Immature natural killer cell (primary cell): Measurements from ENCODE around the gene LRP1. TPM values are rescaled to one million over a fixed set of nuclear protein-coding genes. Genes with fewer than 3 reads are reported as not detected.
A peak's percentile ranks its signal among the peaks of the same experiment; 100 is the strongest.

Source experiments
- DNase-seq, 3 donors: peaks; one replicate each; pipeline ENCODE4 v3.0.0; 2022; ENCODE audit warnings: mixed read lengths in 1 of 3
- H3K27ac Mint-ChIP-seq, 6 donors: one replicate each; pipeline ENCODE4 v1.8.0; 2020; ENCODE audit warnings: mixed read lengths in 6 of 6, mild to moderate bottlenecking in 5 of 6, inconsistent platforms in 4 of 6, moderate library complexity in 3 of 6
- H3K27me3 Mint-ChIP-seq, 3 donors: one replicate each; pipeline ENCODE4 v1.8.0; 2020 to 2021; ENCODE audit warnings: low read depth in 3 of 3, mild to moderate bottlenecking in 3 of 3, mixed read lengths in 3 of 3, moderate library complexity in 3 of 3, inconsistent platforms in 1 of 3
- H3K36me3 Mint-ChIP-seq, 3 donors: one replicate each; pipeline ENCODE4 v1.8.0; 2020; ENCODE audit warnings: mixed read lengths in 3 of 3, inconsistent platforms in 2 of 3, mild to moderate bottlenecking in 2 of 3
- H3K4me1 Mint-ChIP-seq, 2 donors: one replicate each; pipeline ENCODE4 v1.8.0; 2020; ENCODE audit warnings: inconsistent platforms in 2 of 2, mild to moderate bottlenecking in 2 of 2, mixed read lengths in 2 of 2, moderate library complexity in 1 of 2
- H3K4me3 Mint-ChIP-seq, 5 donors: one replicate each; pipeline ENCODE4 v1.8.0; 2020; ENCODE audit warnings: mild to moderate bottlenecking in 5 of 5, mixed read lengths in 5 of 5, inconsistent platforms in 3 of 5, moderate library complexity in 3 of 5
- H3K9me3 Mint-ChIP-seq, 6 donors: one replicate each; pipeline ENCODE4 v1.8.0; 2020; ENCODE audit warnings: mild to moderate bottlenecking in 6 of 6, mixed read lengths in 6 of 6, inconsistent platforms in 4 of 6, moderate library complexity in 3 of 6
- polyA plus RNA-seq, 3 donors: library from polyadenylated mRNA; unstranded; fragments of 300-500 nt; fragmentation: Illumina TruSeq; gene quantifications; one replicate each; pipeline ENCODE4 v1.2.3, GENCODE V29; 2021

Gene LRP1
- polyA plus RNA-seq, 3 donors from 2014 or later, result 0.08 to 0.22 TPM; not detected in 1

DNA sequence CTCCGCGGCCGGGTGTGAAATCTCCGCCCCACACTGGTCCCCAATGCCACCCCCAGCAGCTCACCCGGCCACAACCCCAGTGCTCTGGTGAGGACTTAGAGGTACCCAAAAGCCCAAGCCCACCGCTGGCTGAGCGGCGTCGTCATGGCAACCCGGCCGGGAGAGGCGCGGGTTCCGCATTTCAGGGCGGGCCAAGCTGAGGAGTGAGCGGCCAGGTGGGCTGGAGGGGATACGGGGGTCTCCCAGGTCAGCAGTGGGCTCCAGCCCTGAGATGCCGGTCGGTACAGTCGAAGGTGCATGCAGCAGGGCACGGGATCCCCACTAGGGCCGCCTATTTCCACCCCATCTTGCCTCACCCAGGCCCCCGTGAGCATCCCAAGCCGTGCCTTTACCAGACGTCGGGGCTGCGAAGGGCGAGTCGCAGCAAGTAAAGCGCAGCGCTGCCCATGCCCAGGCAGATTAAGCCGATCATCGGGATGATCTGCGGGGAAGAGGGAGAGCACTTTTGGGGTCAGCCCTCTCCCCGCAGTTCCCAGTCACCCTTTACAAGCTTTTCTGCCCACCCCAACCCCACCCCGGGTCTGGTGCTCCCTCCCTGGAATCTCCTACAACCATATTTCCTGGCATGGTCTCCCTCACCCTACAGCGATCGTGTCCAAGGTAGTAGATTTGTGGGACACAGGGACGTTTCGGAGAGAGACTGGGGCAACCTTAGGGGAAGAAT is 108.1 kb downstream of the LRP1 start:
- Mint-ChIP-seq H3K4me3 (peak overlapping the region in 1 of 5 donors; percentile 27), H3K36me3 (peaks cover 16 to 30% (median 17%) of the 10 kb centered on the region in 3 donors), H3K27me3 (peaks cover 27 to 32% (median 28%) of the 10 kb centered on the region in 3 donors), H3K9me3 (no peaks in the 10 kb centered on the region), H3K27ac (no peak overlapping the region), H3K4me1 (peaks cover 42 to 45% of the 10 kb centered on the region in 2 donors)
- DNase-seq, result no peak

DNA sequence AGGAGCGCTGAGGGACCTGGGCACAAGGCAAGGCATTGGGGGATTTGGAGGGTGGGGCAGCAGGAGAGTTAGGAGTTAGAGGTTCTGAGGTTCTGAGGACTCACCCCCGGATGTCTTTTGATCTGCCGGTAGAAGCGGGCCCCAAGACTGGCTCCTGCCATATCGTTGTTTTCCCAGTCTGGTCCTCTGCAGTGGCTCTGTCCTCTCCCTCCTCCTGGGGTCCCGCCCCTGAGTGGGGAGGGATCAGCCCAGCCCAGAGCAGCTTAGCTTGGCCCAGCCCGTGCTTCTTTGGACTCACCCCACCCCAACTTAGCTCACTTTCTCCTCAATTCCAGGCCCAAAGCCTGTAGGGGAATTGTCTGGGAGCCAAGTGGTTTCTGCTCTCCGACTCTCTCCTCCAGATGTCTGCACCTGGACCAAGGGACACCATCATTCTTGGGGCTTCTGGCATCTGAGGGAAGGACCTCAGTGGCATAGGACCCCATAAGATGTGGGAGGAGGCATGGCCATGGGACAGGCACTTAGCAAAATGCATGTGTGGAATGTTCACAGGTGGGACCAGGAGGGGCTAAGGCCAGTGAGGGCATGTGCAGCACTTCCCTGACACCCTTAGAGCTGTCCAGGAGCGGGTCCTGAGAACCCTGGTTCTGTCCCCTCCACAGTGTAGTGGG is 108.8 kb downstream of the LRP1 start:
- no peak for DNase-seq
- peaks cover 47 to 52% of the 10 kb centered on the region in 2 donors for H3K4me1 Mint-ChIP-seq
- H3K4me3 Mint-ChIP-seq, result peak overlapping the region in 4 of 5 donors; percentile 27 to 71 (median 64)
- peaks cover 16 to 25% (median 17%) of the 10 kb centered on the region in 3 donors for H3K36me3 Mint-ChIP-seq
- H3K27me3 Mint-ChIP-seq, result peaks cover 31 to 34% (median 32%) of the 10 kb centered on the region in 3 donors
- H3K9me3 Mint-ChIP-seq, result no peaks in the 10 kb centered on the region
- H3K27ac Mint-ChIP-seq, result no peak overlapping the region

DNA sequence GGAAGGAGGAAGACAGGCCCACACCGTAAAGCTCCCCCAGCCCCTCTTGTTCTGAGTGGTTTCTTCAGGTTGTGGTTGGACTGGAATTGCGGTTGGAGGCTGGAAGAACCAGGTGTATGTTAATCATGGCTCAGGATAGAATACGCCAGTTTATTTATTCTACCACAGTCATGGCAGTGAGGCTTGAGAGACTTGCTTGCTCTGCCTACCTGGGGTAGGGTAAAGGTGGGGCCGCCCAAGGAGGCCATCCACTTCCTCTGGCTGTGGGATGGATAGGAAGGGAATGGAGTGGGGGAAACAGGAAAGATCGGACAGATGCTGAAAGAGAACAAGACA is 109.3 kb downstream of the LRP1 start:
- Mint-ChIP-seq H3K4me1 (peaks cover 49 to 56% of the 10 kb centered on the region in 2 donors), H3K4me3 (peak overlapping the region; percentile 40 to 72 (median 68)), H3K36me3 (peaks cover 16 to 21% (median 17%) of the 10 kb centered on the region in 3 donors), H3K27me3 (peaks cover 31 to 37% (median 36%) of the 10 kb centered on the region in 3 donors), H3K27ac (peak overlapping the region in 1 of 6 donors; percentile 67), H3K9me3 (no peaks in the 10 kb centered on the region)
- no peak for DNase-seq

DNA sequence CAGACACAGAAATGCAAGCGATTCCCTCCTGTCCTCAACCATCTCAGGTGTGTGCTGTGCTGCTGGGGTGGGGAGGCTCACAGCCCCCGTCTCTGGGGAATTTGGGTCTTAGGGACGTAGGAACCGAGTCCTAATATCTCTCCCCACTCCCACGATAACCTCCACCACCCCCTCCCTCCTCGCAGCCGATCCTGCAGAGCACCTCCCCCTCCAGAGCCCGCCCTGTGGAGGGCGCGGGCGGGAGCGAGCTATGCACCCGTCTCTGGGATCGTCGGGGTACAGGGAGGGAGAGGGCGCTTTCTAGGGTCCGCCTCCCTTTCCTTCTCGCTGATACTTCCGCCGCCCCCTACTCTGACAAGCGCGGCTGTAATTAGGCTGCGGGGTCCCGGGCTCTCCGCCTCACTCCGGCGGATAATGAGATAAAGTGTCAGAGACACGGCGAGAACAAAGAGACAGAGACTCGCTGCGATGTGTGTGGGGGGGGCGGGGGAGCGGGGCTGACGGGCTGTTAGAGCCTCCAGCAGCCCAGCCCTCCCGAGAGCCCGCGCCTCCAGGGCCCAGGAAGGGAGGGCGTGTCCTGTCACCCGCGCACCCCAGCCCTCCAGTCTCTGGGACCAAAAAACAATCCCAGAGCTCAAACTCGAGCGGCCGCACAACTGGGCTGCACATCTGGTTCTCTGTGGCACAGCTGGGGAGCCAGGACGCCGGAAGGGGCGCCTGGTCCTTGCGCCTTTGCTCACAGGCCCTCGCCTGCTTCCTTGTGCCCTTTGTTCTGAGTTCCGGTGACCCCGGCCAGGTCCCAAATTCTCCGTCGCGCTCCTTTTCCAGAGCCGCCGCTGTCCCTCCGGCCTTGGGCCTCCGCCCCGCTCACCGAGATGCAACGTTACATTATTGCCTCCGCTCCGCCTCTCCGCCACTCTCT is 109.9 kb downstream of the LRP1 start:
- Mint-ChIP-seq H3K36me3 (peaks cover 12 to 17% (median 12%) of the 10 kb centered on the region in 3 donors), H3K27me3 (peaks cover 31 to 41% (median 40%) of the 10 kb centered on the region in 3 donors), H3K27ac (no peak overlapping the region), H3K4me3 (peak overlapping the region; percentile 81 to 91 (median 86)), H3K9me3 (no peaks in the 10 kb centered on the region), H3K4me1 (peaks cover 55 to 63% of the 10 kb centered on the region in 2 donors)
- no peak for DNase-seq

DNA sequence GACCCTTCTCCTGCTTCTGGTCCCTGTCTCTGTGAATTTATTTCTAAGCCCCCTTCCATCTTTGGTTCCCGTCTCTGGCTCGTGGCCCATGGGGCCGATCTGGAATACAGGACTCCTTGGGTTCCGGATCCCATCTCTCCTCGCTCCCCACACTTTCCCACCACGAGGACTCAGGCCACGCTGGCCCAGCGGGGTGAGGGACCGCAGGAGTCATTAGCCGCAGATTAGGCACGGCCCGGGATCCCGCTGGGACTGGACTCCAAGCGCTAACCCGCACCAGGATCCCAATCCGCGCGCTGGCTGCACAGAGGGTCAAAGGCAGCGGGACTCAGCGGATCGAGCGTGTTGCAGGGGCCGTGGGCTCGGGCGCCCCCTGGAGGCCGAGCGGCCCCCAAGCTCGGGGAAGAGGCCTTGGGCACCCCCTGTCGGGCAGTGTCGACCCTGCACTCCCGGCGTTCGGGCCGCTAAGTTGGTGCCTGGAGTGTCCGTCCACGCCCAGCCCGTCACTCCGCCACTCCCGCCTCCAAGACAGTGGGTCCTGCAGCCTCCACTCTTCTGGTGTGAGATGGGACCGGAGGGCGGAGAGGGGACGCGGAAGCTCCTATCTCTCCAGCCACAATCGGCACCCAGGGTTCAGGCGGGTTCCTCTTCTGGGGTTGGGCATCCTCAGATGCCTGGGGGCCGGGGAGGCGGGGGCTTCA is 110.7 kb downstream of the LRP1 start:
- H3K4me3 Mint-ChIP-seq, result peak overlapping the region; percentile 81 to 91 (median 86)
- no peak overlapping the region for H3K27ac Mint-ChIP-seq
- H3K9me3 Mint-ChIP-seq, result no peaks in the 10 kb centered on the region
- peaks cover 7 to 11% (median 8%) of the 10 kb centered on the region in 3 donors for H3K36me3 Mint-ChIP-seq
- DNase-seq, result peak; percentile 86 to 88 (median 87)
- H3K27me3 Mint-ChIP-seq, result peaks cover 34 to 46% (median 46%) of the 10 kb centered on the region in 3 donors
- peaks cover 60 to 71% of the 10 kb centered on the region in 2 donors for H3K4me1 Mint-ChIP-seq

DNA sequence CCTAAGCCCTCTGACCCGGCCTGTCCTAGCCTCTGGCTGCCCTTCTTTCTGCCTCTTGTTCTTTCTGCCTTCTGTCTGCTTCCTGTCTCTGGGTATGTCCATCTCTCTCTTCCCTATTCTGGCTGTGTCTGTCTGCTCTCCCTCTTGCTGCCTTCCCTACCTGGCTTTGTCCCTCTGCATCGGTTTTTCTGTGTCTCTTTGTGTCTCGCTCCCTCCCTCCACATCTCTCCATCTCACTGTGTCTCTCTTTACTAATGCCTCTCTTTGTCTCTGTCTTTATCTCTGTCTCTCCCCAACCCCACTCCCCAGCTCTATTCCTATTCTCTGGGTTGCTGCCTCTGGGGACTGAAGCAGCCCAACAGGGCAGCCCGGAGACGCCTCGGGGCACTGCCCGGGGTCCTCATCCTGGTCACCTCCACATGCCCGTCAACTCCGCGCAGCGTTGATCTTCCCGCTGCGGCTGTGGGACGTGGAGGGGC is 111.3 kb downstream of the LRP1 start:
- H3K27me3 Mint-ChIP-seq, result peaks cover 34 to 49% (median 48%) of the 10 kb centered on the region in 3 donors
- peaks cover 1 to 4% (median 2%) of the 10 kb centered on the region in 3 donors for H3K36me3 Mint-ChIP-seq
- H3K4me3 Mint-ChIP-seq, result peak overlapping the region; percentile 81 to 91 (median 86)

DNA sequence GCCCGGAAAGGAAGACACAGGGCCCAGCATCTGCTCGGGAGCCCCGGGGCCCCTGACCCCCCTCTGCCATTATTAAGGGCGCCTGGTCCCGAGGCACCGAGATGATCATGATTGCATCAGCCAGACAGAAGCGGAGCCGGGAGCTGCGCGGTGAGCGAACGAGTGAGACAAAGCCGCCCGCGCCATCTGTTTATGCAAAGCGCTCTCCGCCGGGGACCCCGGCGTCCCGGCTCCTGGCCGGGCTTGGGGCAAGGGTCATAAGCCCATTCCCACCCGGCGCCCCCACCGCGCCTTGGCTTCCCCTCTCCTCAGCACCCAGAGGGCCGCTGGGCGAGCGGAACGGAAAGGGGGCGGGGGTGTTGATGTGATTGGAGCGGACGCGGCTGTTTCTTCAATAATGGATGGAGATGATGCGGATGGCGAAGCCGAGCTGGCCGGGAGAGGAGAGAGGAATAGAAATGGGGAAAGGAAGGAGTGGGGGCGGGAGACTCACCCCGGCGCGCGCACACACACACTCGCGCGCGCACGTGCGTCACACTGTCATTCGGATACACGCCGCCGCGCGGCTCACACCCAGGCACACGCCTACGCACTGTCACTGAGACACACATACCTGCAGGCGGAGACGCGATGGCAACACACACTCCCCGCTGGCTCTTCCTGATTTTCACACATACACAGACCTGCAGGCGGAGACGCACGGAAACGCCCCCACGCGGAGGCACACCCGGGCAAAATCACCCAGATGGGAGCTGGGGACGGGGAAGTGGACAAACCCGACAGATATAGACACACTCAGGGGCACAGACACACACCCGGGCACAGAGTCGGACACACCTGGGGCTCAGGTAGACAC is 112.0 kb downstream of the LRP1 start:
- Mint-ChIP-seq H3K36me3 (peaks cover 0 to 3% (median 0%) of the 10 kb centered on the region in 3 donors), H3K27ac (peak overlapping the region in 4 of 6 donors; percentile 47 to 70 (median 53)), H3K27me3 (peaks cover 34 to 49% (median 48%) of the 10 kb centered on the region in 3 donors), H3K4me1 (peaks cover 66 to 73% of the 10 kb centered on the region in 2 donors), H3K9me3 (no peaks in the 10 kb centered on the region), H3K4me3 (peak overlapping the region; percentile 81 to 91 (median 86))
- DNase-seq, result peak in 2 of 3 donors; percentile 48 to 49

More for the DNA sequence above, 111.3 kb downstream of the LRP1 start:
- no peaks in the 10 kb centered on the region for H3K9me3 Mint-ChIP-seq
- peaks cover 66 to 73% of the 10 kb centered on the region in 2 donors for H3K4me1 Mint-ChIP-seq
- H3K27ac Mint-ChIP-seq, result peak overlapping the region in 1 of 6 donors; percentile 77
- no peak for DNase-seq

DNA sequence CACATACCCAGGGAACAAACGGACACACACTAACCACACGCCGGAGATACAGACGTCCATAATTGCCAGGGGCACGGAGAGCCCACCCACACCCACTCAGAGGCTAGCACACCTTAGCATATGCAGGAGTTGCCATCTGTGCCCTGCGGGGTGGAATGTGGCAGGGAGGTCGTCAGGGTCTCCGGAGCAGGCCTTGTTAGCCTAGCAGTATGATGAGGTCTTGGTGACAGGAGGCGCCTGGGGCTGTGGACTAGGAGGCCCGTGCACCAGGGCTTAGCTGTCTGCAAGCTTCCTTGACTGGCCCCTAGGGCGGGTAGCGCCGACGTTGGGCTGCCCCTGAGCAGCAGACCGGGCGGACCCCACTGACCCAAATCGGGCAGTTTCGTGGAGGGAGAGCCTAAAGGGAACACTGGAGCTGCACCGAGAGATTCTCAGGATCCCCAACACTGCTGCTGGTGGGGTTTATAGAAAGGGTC is 112.7 kb downstream of the LRP1 start:
- H3K4me3 Mint-ChIP-seq, result peak overlapping the region; percentile 81 to 91 (median 86)
- peak overlapping the region in 3 of 6 donors; percentile 47 to 70 (median 56) for H3K27ac Mint-ChIP-seq
- peaks cover 64 to 72% of the 10 kb centered on the region in 2 donors for H3K4me1 Mint-ChIP-seq
- H3K27me3 Mint-ChIP-seq, result peaks cover 31 to 49% (median 48%) of the 10 kb centered on the region in 3 donors
- no peak for DNase-seq
- H3K36me3 Mint-ChIP-seq, result no peaks in the 10 kb centered on the region
- no peaks in the 10 kb centered on the region for H3K9me3 Mint-ChIP-seq

DNA sequence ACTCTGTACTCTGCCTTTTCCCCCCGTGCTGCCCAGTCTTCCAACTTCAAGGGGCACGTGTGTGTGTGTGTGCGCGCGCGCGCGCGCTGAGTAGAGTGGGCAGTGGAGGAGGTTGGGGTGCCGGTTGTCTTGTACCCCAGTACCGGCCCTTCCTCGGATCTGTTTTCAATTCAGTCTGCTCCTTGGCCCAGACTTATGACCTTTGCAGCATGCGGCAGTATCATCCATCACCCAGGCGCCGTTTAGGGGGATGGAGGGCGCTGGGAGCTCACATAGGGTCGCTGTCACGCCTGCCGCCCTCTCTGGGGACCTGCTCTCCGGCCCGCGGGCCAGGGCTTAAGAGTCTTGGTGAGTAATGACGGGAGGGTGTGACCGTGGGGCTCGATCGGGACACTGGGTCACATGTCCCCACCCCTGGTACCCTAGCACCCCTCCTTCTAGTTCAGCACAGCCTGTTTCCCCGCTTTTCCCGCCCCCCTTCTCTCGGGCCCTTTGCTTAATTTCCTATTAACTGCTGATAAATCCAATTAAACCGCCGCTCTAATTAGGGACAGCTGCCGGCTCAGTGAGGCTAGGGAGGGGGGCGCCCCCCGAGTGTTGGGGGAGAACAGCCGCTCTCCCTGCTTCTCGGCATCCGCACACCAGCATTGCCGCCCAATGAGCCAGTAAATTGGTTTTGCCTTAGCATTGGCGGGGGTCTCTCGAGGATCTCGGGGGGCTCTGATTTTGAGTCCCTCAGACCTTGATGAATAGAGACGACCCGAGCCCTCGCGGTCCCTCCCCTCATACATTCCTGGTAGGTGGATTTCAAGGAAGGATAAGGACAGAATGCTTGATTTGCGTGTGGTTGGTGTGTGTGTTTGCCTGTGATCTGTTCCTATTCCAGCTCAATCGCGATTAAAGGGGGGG is 113.4 kb downstream of the LRP1 start:
- no peak for DNase-seq
- Mint-ChIP-seq H3K27me3 (peaks cover 32 to 46% (median 45%) of the 10 kb centered on the region in 3 donors), H3K36me3 (peaks cover 0 to 1% (median 0%) of the 10 kb centered on the region in 3 donors), H3K27ac (no peak overlapping the region), H3K4me3 (peak overlapping the region; percentile 35 to 69 (median 57)), H3K4me1 (peaks cover 62 to 68% of the 10 kb centered on the region in 2 donors), H3K9me3 (no peaks in the 10 kb centered on the region)

DNA sequence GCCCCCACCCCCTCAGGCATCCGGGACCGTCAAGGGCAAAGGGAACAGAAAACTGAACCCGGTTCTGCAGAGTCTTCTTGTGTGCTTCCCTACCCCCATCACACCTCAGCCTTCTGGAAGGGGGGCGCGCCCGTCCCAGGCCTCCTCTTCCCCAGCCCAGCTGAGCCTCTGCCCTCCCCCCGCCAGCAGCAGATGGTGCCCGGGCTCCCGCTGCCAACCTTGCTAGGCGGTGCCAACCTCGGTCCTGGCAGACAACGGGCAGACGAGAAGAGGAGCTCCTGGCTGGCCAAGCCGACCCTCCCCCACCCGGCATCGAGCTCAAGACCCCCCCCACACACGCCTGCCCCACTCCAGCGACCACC is 114.0 kb downstream of the LRP1 start:
- Mint-ChIP-seq H3K4me1 (peaks cover 58 to 66% of the 10 kb centered on the region in 2 donors), H3K9me3 (no peaks in the 10 kb centered on the region), H3K27ac (no peak overlapping the region), H3K36me3 (peaks cover 0 to 4% (median 0%) of the 10 kb centered on the region in 3 donors), H3K4me3 (peak overlapping the region; percentile 42 to 69 (median 57)), H3K27me3 (peaks cover 27 to 45% (median 40%) of the 10 kb centered on the region in 3 donors)
- no peak for DNase-seq
